Immature natural killer cell (primary cell): ENCODE measurements around the gene INO80B. TPM values are rescaled to one million over a fixed set of nuclear protein-coding genes. Genes with fewer than 3 reads are reported as not detected.
A peak's percentile ranks its signal among the peaks of the same experiment; 100 is the strongest.
"Not testable (repeated sequence)": the region's sequence is repeated elsewhere in the genome, so short reads cannot be mapped to it uniquely, and the experiment has no call there.

Experiments
- DNase-seq, 3 donors: peaks; one replicate each; pipeline ENCODE4 v3.0.0; 2022; ENCODE audit warnings: mixed read lengths in 1 of 3
- H3K27ac Mint-ChIP-seq, 6 donors: one replicate each; pipeline ENCODE4 v1.8.0; 2020; ENCODE audit warnings: mixed read lengths in 6 of 6, mild to moderate bottlenecking in 5 of 6, inconsistent platforms in 4 of 6, moderate library complexity in 3 of 6
- H3K27me3 Mint-ChIP-seq, 3 donors: one replicate each; pipeline ENCODE4 v1.8.0; 2020 to 2021; ENCODE audit warnings: low read depth in 3 of 3, mild to moderate bottlenecking in 3 of 3, mixed read lengths in 3 of 3, moderate library complexity in 3 of 3, inconsistent platforms in 1 of 3
- H3K36me3 Mint-ChIP-seq, 3 donors: one replicate each; pipeline ENCODE4 v1.8.0; 2020; ENCODE audit warnings: mixed read lengths in 3 of 3, inconsistent platforms in 2 of 3, mild to moderate bottlenecking in 2 of 3
- H3K4me1 Mint-ChIP-seq, 2 donors: one replicate each; pipeline ENCODE4 v1.8.0; 2020; ENCODE audit warnings: inconsistent platforms in 2 of 2, mild to moderate bottlenecking in 2 of 2, mixed read lengths in 2 of 2, moderate library complexity in 1 of 2
- H3K4me3 Mint-ChIP-seq, 5 donors: one replicate each; pipeline ENCODE4 v1.8.0; 2020; ENCODE audit warnings: mild to moderate bottlenecking in 5 of 5, mixed read lengths in 5 of 5, inconsistent platforms in 3 of 5, moderate library complexity in 3 of 5
- H3K9me3 Mint-ChIP-seq, 6 donors: one replicate each; pipeline ENCODE4 v1.8.0; 2020; ENCODE audit warnings: mild to moderate bottlenecking in 6 of 6, mixed read lengths in 6 of 6, inconsistent platforms in 4 of 6, moderate library complexity in 3 of 6
- polyA plus RNA-seq, 3 donors: library from polyadenylated mRNA; unstranded; fragments of 300-500 nt; fragmentation: Illumina TruSeq; gene quantifications; one replicate each; pipeline ENCODE4 v1.2.3, GENCODE V29; 2021

Gene INO80B
- polyA plus RNA-seq, 3 donors from 2014 or later: 3.9 to 11.1 (median 9.3) TPM

GRCh38 chr2:74420006-74420405 lies 34.9 kb upstream of the INO80B start:
- Mint-ChIP-seq H3K27ac (peak overlapping the region in 5 of 6 donors; percentile 35 to 90 (median 84)), H3K4me1 (peaks cover 24 to 27% of the 10 kb centered on the region in 2 donors), H3K9me3 (no peaks in the 10 kb centered on the region), H3K4me3 (peak overlapping the region; percentile 34 to 70 (median 46)), H3K36me3 (no peaks in the 10 kb centered on the region), H3K27me3 (peaks cover 6 to 14% (median 13%) of the 10 kb centered on the region in 3 donors)
- DNase-seq: no peak

- DNase-seq, H3K9me3 Mint-ChIP-seq, H3K36me3 Mint-ChIP-seq: not testable (repeated sequence)
- Mint-ChIP-seq H3K4me3 (peak overlapping the region; percentile 94 to 100 (median 99)), H3K27me3 (peaks cover 6 to 14% (median 13%) of the 10 kb centered on the region in 3 donors), H3K27ac (peak overlapping the region; percentile 93 to 99 (median 98)), H3K4me1 (peaks cover 23 to 24% of the 10 kb centered on the region in 2 donors)
Observed at GRCh38 chr2:74420443-74421103, 34.3 kb upstream of the INO80B start.

- peak within 1 kb of the TSS; percentile 95 to 99 (median 98) for H3K27ac Mint-ChIP-seq
- H3K4me1 Mint-ChIP-seq: peaks cover 22 to 24% of the 10 kb centered on the region in 2 donors
- H3K36me3 Mint-ChIP-seq: peaks cover 0 to 4% (median 0%) of the 10 kb centered on the region in 3 donors
- peak within 1 kb of the TSS; percentile 94 to 100 (median 99) for H3K4me3 Mint-ChIP-seq
- no peaks in the 10 kb centered on the region for H3K9me3 Mint-ChIP-seq
- peaks cover 6 to 14% (median 13%) of the 10 kb centered on the region in 3 donors for H3K27me3 Mint-ChIP-seq
- DNase-seq: peak; percentile 97
Observed at GRCh38 chr2:74421221-74421870, 33.5 kb upstream of the INO80B start, which contains the start of the genes C2orf81 and WDR54. Gene C2orf81 (minus strand): TSS chr2:74421619. CDS start chr2:74421560, 59 bp downstream. Gene WDR54 (plus strand): TSS chr2:74421730. CDS start chr2:74422154, 424 bp downstream.

GRCh38 chr2:74423231-74424095 lies 31.4 kb upstream of the INO80B start:
- Mint-ChIP-seq H3K27me3 (peaks cover 6 to 14% (median 13%) of the 10 kb centered on the region in 3 donors), H3K27ac (peak overlapping the region; percentile 85 to 99 (median 96)), H3K4me3 (peak overlapping the region; percentile 94 to 100 (median 99)), H3K4me1 (peaks cover 22 to 24% of the 10 kb centered on the region in 2 donors), H3K36me3 (peaks cover 0 to 12% (median 5%) of the 10 kb centered on the region in 3 donors), H3K9me3 (no peaks in the 10 kb centered on the region)
- no peak for DNase-seq

GRCh38 chr2:74424139-74424992 lies 30.5 kb upstream of the INO80B start:
- peaks cover 0 to 17% (median 6%) of the 10 kb centered on the region in 3 donors for H3K36me3 Mint-ChIP-seq
- H3K4me3 Mint-ChIP-seq: peak overlapping the region in 1 of 5 donors; percentile 45
- H3K4me1 Mint-ChIP-seq: peaks cover 22 to 24% of the 10 kb centered on the region in 2 donors
- DNase-seq: no peak
- no peaks in the 10 kb centered on the region for H3K9me3 Mint-ChIP-seq
- H3K27ac Mint-ChIP-seq: peak overlapping the region in 5 of 6 donors; percentile 45 to 73 (median 57)
- H3K27me3 Mint-ChIP-seq: peaks cover 6 to 14% (median 13%) of the 10 kb centered on the region in 3 donors

- no peak for DNase-seq
- Mint-ChIP-seq H3K4me3 (no peak overlapping the region), H3K4me1 (peaks cover 22 to 24% of the 10 kb centered on the region in 2 donors), H3K9me3 (no peaks in the 10 kb centered on the region), H3K27ac (peak overlapping the region in 2 of 6 donors; percentile 38 to 45), H3K36me3 (peaks cover 0 to 21% (median 8%) of the 10 kb centered on the region in 3 donors), H3K27me3 (peaks cover 6 to 14% (median 13%) of the 10 kb centered on the region in 3 donors)
Observed at GRCh38 chr2:74424995-74425406, 29.9 kb upstream of the INO80B start.

GRCh38 chr2:74425523-74425922 lies 29.4 kb upstream of the INO80B start:
- Mint-ChIP-seq H3K9me3 (no peaks in the 10 kb centered on the region), H3K36me3 (peaks cover 0 to 21% (median 8%) of the 10 kb centered on the region in 3 donors), H3K27ac (peak overlapping the region in 3 of 6 donors; percentile 14 to 48 (median 40)), H3K4me3 (no peak overlapping the region), H3K4me1 (peaks cover 17 to 24% of the 10 kb centered on the region in 2 donors), H3K27me3 (peaks cover 6 to 14% (median 13%) of the 10 kb centered on the region in 3 donors)
- DNase-seq: no peak

- peaks cover 6 to 10% (median 10%) of the 10 kb centered on the region in 3 donors for H3K27me3 Mint-ChIP-seq
- peaks cover 0 to 21% (median 8%) of the 10 kb centered on the region in 3 donors for H3K36me3 Mint-ChIP-seq
Observed at GRCh38 chr2:74426181-74426758, 28.6 kb upstream of the INO80B start.

GRCh38 chr2:74427551-74427950 lies 27.3 kb upstream of the INO80B start:
- no peak for DNase-seq
- no peak overlapping the region for H3K4me3 Mint-ChIP-seq
- H3K27me3 Mint-ChIP-seq: peaks cover 0 to 3% (median 0%) of the 10 kb centered on the region in 3 donors
- H3K36me3 Mint-ChIP-seq: peaks cover 0 to 21% (median 8%) of the 10 kb centered on the region in 3 donors
- no peaks in the 10 kb centered on the region for H3K9me3 Mint-ChIP-seq
- peak overlapping the region in 3 of 6 donors; percentile 14 to 68 (median 57) for H3K27ac Mint-ChIP-seq
- peaks cover 5 to 7% of the 10 kb centered on the region in 2 donors for H3K4me1 Mint-ChIP-seq

More at GRCh38 chr2:74426181-74426758, 28.6 kb upstream of the INO80B start:
- peaks cover 13 to 19% of the 10 kb centered on the region in 2 donors for H3K4me1 Mint-ChIP-seq
- DNase-seq: no peak
- H3K4me3 Mint-ChIP-seq: no peak overlapping the region
- H3K9me3 Mint-ChIP-seq: no peaks in the 10 kb centered on the region
- no peak overlapping the region for H3K27ac Mint-ChIP-seq

GRCh38 chr2:74428675-74429074 lies 26.2 kb upstream of the INO80B start:
- no peak overlapping the region for H3K27ac Mint-ChIP-seq
- H3K27me3 Mint-ChIP-seq: peaks cover 0 to 3% (median 0%) of the 10 kb centered on the region in 3 donors
- no peak for DNase-seq
- no peak overlapping the region for H3K4me3 Mint-ChIP-seq
- no peaks in the 10 kb centered on the region for H3K4me1 Mint-ChIP-seq
- no peaks in the 10 kb centered on the region for H3K9me3 Mint-ChIP-seq
- H3K36me3 Mint-ChIP-seq: peaks cover 0 to 21% (median 8%) of the 10 kb centered on the region in 3 donors

- H3K36me3 Mint-ChIP-seq: peaks cover 0 to 21% (median 8%) of the 10 kb centered on the region in 3 donors
- DNase-seq: no peak
- H3K27me3 Mint-ChIP-seq: peaks cover 0 to 3% (median 0%) of the 10 kb centered on the region in 3 donors
- peak overlapping the region in 1 of 6 donors; percentile 53 for H3K27ac Mint-ChIP-seq
- H3K9me3 Mint-ChIP-seq: no peaks in the 10 kb centered on the region
- no peaks in the 10 kb centered on the region for H3K4me1 Mint-ChIP-seq
- no peak overlapping the region for H3K4me3 Mint-ChIP-seq
Observed at GRCh38 chr2:74429487-74430451, 25.1 kb upstream of the INO80B start.
